ENCODE measurements around the gene MYO15A.
A peak's percentile ranks its signal among the peaks of the same experiment; 100 is the strongest.

MYO15A gene

GRCh38 chr17:18159551-18160120, 51.1 kb downstream of the MYO15A start:
- DNase-seq, result no peak

GRCh38 chr17:18160128-18160856, 51.7 kb downstream of the MYO15A start:
- no peak for DNase-seq

- DNase-seq, result no peak
Observed at GRCh38 chr17:18161207-18162145, 52.9 kb downstream of the MYO15A start.

- DNase-seq, result no peak
Observed at GRCh38 chr17:18163547-18163946, 55.0 kb downstream of the MYO15A start.

- DNase-seq, result no peak
Observed at GRCh38 chr17:18166894-18167293, 58.3 kb downstream of the MYO15A start.

GRCh38 chr17:18167421-18167820, 58.9 kb downstream of the MYO15A start:
- no peak for DNase-seq

- no peak for DNase-seq
Observed at GRCh38 chr17:18172531-18173278, 64.1 kb downstream of the MYO15A start.

GRCh38 chr17:18173740-18174139, 65.2 kb downstream of the MYO15A start:
- DNase-seq, result no peak

GRCh38 chr17:18176176-18176575, 67.6 kb downstream of the MYO15A start:
- DNase-seq, result peak; percentile 50

- no peak for DNase-seq
Observed at GRCh38 chr17:18177133-18177532, 68.6 kb downstream of the MYO15A start.

- DNase-seq, result no peak
Observed at GRCh38 chr17:18177722-18178121, 69.2 kb downstream of the MYO15A start.

GRCh38 chr17:18179196-18179595, 70.6 kb downstream of the MYO15A start:
- DNase-seq, result no peak

- no peak for DNase-seq
Observed at GRCh38 chr17:18179804-18180203, 71.2 kb downstream of the MYO15A start.

GRCh38 chr17:18181358-18181757, 72.8 kb downstream of the MYO15A start:
- DNase-seq, result no peak

- no peak for DNase-seq
Observed at GRCh38 chr17:18182110-18182977, 73.8 kb downstream of the MYO15A start.

- DNase-seq, result no peak
Observed at GRCh38 chr17:18182978-18183333, 74.4 kb downstream of the MYO15A start.

- DNase-seq, result peak; percentile 99
Observed at GRCh38 chr17:18183334-18184142, 75.0 kb downstream of the MYO15A start, which contains the start of gene ALKBH5. Gene ALKBH5, plus strand, starts transcription at chr17:18183828. Its CDS starts 416 bp downstream, at chr17:18184244.

GRCh38 chr17:18184143-18185031, 75.8 kb downstream of the MYO15A start:
- peak; percentile 82 for DNase-seq

- DNase-seq, result no peak
Observed at GRCh38 chr17:18185391-18185790, 76.8 kb downstream of the MYO15A start.

Data from CD4-positive, alpha-beta T cell treated with Interleukin-15 for 1 hour (primary cell).